ENCODE data around the gene MPIG6B.

DNA sequence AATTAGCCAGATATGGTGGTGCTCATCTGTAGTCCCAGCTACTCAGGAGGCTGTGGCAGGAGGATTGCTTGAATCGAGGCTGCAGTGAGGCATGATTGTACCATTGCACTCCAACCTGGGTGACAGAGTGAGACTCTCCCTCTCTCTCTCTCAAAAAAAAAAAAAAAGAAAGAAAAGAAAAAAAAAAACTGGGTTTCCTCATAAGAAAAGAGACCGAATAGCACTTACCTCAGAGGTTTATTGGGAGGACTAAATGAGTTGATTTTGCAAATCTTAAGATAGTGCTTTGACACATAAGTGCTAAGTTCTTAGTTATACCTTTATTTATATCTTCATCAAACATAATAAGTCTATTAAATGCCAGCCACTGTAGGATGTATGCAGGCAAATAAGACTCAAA is 47.7 kb downstream of the MPIG6B start:
- TF ChIP-seq POLR2A (IDR thresholded peaks at IDR 0.05; ENCODE audit: extremely low read depth, insufficient read length) (no peak), MYC (IDR thresholded peaks at IDR 0.05; ENCODE audit: low read depth, low read length) (no peak)
- TF ChIP-seq, protein P1, sequence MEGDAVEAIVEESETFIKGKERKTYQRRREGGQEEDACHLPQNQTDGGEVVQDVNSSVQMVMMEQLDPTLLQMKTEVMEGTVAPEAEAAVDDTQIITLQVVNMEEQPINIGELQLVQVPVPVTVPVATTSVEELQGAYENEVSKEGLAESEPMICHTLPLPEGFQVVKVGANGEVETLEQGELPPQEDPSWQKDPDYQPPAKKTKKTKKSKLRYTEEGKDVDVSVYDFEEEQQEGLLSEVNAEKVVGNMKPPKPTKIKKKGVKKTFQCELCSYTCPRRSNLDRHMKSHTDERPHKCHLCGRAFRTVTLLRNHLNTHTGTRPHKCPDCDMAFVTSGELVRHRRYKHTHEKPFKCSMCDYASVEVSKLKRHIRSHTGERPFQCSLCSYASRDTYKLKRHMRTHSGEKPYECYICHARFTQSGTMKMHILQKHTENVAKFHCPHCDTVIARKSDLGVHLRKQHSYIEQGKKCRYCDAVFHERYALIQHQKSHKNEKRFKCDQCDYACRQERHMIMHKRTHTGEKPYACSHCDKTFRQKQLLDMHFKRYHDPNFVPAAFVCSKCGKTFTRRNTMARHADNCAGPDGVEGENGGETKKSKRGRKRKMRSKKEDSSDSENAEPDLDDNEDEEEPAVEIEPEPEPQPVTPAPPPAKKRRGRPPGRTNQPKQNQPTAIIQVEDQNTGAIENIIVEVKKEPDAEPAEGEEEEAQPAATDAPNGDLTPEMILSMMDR (IDR thresholded peaks at IDR 0.05; ENCODE audit: low read depth, low read length): no peak
- TF ChIP-seq, protein P2, sequence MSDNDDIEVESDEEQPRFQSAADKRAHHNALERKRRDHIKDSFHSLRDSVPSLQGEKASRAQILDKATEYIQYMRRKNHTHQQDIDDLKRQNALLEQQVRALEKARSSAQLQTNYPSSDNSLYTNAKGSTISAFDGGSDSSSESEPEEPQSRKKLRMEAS (IDR thresholded peaks at IDR 0.05; ENCODE audit: low read depth, low read length): no peak

Data from NB4 (cell line).